HG02840 (cell line): ENCODE measurements around the gene C14orf180.
"Not testable (repeated sequence)": the region's sequence is repeated elsewhere in the genome, so short reads cannot be mapped to it uniquely, and the experiment has no call there.

Experiments
- ATAC-seq: cut with Tn5 transposase; IDR thresholded peaks from one replicate; pipeline ENCODE4 v1.9.1; 2021; ENCODE audit warnings: mild to moderate bottlenecking, moderate library complexity, moderate number of reproducible peaks; ENCODE audit not compliant: unreplicated experiment, low FRiP score

C14orf180 gene

DNA sequence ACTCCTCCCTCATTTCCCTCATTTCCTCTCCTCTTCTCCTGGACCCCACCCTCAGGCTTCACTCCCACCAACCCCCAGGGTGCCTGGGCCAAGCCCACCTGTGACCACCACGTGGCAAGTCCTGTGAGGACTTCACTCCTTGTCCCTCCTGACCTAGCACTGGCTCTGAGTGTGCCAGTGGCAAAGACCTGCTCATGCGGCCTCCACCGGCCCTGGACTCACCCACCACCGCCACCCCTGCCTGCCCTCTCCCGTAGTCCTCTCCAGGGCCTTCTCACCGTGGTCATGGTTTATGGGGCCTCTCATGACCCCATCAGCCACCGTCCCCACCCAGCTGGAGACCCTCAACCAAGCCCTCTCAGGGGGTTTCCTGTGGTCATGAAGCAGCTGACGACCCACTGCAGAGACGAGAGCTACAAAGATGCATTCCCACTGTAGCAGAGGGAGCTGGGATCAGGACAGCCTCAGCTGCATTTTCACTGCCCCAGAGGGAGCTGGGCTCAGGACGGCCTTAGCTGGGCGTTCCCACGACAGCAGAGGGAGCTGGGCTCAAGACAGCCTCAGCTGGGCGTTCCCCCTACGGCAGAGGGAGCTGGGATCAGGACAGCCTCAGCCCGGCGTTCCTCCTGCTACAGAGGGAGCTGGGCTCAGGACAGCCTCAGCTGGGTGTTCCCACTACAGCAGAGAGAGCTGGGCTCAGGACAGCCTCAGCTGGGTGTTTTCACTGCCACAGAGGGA is 3.2 kb upstream of the C14orf180 start:
- no peak for ATAC-seq

DNA sequence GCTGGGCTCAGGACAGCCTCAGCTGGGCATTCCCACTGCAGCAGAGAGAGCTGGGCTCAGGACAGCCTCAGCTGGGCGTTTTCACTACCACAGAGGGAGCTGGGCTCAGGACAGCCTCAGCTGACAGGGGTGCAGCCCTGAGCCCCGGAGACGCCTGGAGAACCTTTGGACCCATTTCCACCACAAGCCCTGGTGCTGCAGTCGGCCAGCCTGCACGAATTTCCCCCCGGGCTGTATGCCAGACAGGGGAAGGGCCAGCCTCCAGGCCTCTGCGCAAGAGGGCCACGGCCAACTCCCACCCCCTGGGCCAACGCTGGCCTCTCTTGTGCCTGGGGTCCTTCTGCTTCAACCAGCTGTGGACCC is 2.6 kb upstream of the C14orf180 start:
- no peak for ATAC-seq

DNA sequence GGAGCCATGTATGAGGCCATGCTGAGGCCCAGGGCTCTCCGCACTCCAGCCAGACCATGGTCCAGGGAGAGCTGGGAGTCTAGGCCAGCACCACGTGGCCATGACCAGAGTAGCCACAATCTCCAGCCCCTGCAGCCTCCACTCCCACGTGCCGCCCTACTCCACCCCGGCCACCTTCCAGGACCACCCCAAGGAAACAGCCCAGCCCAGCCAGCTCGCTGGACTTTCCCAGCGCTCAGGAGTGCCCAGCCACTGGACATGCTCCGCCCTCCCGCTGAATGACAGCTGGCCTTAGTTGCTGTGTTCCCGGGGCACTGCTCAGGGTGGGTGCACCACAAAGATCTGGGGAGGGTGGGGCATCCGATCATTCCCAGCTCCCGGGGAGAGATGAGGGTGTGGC is 2.1 kb upstream of the C14orf180 start:
- ATAC-seq = no peak

DNA sequence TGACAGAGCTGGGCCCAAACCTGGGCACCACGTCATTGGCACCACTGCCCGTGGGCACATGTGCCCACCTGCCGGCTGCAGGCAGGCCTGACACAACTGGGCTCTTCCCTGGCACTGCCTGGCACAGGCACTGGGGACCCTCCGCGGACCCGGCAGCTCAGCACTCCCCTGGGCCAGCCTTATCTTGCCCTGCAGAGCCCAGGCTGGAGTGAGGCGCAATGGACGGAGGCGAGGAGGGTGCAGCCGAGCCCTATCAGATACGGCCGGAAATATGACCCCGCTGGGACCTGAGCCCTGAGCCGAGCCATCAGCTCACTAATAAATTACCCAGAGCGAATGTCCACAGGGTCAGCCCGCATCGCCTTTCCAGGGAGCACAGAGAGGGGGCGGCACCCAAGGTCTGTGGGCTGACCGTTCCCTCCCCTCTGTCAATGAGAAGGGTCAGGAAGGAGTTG is 1.7 kb upstream of the C14orf180 start:
- no peak for ATAC-seq

DNA sequence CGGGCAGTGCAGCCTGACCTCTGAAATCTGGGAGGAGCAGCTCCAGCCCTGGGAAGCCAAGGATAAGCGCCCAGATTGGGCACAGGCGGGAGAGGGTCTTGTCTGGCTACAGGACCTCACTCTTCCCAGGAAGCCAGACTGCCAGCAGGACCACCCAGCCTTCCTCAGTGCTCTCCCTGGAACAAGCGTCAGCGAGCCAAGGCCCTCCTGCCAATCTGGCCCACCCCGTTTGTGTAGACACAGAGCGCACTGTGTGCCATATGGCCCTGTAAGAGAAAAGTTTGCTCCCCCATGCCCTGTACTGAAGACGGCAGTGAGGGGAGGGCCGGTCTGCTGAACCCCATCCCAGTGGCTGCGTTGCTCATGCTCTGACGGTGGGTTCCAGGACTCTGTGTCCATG is 1.2 kb upstream of the C14orf180 start:
- no peak for ATAC-seq

DNA sequence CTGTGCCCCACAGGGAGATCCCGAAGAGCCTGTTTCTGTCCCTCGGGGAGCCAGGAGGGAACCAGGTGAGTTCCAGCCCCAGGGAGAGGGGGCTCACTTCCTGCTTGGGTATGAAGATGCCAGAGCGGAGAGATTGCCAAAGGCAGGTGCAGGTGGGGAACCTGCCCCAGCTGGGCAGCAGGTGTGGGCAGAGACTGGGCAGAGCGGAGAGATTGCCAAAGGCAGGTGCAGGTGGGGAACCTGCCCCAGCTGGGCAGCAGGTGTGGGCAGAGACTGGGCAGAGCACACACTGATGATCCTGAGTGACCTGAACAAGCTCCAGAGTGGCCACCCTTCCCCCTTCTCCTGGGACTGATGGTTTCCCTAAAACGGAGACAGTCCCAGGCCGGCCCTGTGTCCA is 375 bp downstream of the C14orf180 start:
- ATAC-seq = not testable (repeated sequence)

DNA sequence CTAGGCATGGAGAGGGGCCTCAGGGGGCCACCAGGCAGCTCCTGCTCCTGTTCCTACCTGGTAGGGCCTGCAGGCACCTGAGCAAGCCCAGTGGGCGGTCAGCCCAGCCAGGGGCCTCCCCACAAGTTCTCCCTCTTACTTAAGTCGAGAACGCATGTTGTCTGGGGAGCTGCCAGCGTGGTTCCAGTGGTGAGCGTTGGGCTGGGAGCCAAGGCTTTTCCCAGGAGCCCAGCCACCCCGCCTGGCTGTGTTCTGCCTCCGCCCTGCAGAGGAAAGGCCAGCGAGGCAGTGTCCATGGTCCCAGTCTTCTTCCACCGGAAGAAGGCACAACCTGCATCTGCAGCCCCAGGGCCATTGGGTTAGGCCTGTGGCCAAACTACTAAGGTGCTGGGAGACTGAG is 1.4 kb downstream of the C14orf180 start:
- no peak for ATAC-seq

DNA sequence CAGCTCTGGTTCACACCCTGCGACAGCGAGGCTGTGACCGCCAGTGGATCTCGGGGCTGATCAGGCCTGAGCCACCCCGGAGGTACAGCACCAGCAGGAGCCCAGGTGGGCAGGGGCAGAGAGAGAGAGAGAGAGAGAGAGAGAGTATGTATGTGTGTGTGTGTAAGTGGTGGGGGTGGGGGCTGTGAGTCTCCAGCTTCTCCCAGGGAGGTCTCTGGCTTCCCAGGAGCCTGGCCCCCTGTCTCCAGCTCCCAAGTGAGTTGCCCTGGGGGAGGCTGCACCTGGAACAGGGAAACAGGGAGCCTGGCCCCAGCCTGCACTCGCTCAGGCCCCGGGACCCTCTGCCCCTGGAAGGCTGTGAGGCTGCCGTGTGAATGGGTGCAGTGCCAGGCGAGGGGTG is 2.0 kb downstream of the C14orf180 start:
- no peak for ATAC-seq

DNA sequence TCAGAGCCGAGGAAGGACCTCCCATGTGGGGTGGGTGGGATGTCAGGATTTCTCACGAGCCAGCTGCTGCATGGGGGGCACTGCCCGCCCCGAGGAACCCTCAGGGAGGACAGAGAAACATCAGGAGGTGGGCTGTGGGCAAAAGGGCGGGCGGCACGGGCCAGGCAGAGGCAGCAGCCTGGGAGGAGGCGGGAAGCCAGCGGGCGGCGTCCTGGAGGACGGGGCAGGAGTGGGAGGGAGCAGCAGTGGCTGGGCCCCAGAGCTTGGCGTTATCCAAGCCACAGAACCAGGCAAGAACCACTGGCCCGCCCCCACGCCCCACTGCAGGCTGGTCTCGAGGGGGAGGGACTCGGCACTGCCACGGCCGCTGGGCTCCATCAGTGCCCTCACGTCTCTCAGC is 2.4 kb downstream of the C14orf180 start:
- no peak for ATAC-seq

DNA sequence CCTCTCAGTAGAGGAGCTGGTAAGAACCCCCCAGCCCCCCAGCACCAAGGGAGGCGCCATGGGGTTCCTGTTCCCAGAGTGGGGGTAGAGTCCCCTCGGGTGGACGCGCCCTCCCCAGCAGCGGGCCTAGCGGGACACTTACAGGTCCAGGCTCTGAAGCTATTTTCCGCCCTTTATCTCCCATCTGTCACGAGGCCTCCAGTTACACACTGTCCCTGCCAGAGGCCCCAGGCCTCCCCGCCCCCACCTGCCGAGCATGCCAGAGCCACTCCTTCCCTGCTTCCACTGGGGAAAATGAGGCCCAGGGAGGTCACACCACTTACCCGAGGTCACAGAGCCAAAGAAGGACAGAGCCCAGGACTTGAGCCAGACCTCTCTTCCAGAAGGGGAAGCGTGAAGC is 3.1 kb downstream of the C14orf180 start:
- ATAC-seq = no peak

DNA sequence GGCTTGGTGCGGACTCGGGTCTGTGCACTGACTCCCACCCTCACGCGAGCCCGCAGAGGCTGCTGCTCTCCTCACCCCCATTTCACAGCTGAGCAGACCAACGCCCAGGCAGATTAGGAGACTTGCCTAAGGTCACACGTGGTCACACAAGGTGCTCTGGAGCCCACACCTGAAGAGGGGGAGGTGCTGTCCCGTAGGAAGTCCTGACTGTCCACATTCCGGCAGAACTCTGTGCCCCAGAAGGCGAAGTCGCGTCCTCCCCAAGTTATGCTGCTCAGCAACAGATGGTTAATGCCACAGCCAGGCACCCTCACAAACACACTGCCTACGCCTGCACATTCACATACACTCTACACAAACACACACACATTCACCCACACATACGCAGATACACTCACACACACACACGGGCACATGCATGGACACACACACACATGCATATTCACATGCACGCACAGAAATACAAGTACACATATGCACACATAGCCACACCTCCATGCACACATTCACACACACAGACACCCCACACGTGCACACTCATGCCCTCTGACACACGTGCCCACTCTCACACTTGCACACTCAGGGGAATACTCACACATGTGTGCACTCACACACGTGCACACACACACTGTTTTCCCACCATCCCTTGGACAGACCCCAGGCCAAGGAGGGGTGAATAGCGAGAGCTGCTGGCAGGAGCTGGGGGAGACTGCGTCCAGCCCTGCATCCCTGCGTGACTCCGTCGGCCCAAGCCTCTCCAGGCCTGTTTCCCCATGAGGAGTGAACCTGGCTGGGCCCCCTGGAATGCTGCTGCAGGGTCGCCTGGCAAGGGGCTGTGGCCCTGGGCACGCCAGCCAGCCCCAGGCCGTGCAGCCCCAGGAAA is 4.1 kb downstream of the C14orf180 start:
- no peak for ATAC-seq

DNA sequence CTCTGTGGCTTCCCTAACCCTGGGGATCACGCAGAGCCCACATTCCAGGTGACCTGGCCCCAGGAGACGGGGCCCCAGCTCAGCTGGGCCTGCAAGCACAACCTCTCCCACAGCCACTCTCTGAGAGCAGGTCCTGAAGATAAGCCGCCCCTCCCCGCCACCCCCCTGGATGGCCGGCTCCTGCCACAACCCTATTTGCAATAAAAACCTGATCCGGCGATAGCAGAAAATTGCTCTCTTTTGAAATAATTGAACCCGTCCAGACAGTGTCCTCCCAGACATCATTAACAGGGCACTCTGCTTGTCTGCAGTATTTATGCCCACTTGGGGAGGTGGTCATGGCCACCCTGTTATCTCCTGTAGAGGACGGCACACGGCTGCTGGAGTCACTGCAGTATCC is 5.0 kb downstream of the C14orf180 start:
- no peak for ATAC-seq

DNA sequence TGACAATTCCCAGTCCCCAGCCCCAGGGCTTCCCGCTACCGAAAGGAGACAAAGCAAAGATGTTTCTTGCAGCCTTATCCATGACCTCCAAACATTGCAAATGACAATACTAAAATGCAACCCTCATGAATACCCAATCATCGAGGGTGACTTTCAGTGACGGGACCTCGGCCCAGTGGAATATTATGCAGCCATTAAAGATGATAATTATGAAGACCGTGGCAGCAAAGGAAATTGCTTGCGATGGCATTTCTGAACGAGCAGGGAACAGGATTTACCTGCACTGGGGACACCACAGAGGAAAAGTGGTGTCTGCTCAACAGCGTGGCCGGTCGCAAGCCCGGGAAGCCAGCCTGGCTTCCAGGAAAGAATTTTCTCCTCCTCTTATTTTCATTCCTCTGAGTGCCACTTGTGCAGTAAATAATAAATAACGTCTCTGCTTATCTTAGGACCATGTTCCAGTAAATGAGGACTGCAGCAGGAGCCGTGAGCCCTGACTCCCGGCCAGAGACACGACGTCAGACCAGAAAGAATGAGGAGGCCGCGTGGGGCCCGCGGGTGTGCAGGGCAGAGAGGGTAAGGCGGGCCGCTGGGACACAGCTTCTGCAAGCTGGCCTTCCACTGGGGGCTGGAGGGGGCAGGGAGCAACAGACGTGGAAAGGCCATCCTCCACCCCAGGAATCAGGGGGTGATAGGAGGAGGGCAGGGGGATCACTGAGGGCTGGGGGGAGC is 6.6 kb downstream of the C14orf180 start:
- ATAC-seq = no peak

DNA sequence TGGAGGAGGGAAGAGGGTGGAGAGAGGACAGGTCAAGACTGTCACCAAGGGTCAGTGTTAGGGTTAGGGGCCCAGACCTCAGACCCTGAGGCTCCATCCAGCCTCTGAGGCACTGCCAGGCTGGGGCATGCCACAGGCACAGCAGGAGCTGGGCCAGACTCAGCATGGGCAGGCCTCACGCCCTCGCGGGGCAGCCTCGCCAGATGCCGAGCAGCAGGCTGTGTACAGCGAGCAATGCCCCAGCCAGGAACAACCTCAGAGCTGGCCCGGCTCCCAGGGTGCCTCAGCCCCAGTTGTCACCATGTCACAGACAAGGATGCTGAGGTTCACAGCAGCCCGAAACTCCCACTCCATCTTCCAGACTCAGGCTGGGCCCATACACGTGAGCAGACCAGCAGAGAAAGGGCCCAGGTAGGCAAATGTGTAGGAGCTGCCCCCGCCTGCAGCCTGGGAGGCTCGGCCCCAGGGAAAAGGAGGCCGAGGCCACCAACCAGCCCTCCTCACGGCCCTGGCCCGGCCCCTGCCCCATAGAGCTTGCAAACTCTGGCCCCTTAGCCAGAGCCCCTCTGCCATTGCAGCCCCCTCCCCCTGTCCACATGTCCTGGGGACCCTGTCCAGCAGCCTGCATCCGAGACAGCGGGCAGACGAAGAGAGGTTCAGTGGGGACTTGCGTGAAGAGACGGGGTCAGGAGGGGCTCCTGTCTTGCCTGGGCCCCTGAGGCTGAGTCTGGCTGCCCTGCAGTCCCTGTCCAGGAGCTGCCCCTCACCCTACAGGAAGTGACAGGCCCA is 7.5 kb downstream of the C14orf180 start:
- ATAC-seq = no peak

DNA sequence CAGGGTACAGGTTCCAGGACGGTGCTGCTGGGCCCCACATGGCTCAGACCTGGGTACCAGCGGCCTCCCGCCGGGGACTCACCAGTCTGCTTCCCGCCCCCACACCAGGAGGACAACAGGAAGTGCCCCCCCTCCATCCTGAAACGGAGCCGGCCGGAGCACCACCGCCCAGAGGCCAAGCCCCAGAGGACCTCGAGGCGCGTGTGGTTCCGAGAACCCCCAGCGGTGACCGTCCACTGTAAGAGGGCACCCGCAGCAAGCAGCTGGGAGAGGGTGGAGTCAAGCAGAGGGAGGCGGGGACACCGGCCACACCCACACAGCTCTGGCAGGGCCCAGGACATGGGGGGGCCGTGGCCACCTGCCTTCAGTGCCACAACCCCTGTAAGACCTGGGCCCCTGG is 8.1 kb downstream of the C14orf180 start:
- no peak for ATAC-seq

DNA sequence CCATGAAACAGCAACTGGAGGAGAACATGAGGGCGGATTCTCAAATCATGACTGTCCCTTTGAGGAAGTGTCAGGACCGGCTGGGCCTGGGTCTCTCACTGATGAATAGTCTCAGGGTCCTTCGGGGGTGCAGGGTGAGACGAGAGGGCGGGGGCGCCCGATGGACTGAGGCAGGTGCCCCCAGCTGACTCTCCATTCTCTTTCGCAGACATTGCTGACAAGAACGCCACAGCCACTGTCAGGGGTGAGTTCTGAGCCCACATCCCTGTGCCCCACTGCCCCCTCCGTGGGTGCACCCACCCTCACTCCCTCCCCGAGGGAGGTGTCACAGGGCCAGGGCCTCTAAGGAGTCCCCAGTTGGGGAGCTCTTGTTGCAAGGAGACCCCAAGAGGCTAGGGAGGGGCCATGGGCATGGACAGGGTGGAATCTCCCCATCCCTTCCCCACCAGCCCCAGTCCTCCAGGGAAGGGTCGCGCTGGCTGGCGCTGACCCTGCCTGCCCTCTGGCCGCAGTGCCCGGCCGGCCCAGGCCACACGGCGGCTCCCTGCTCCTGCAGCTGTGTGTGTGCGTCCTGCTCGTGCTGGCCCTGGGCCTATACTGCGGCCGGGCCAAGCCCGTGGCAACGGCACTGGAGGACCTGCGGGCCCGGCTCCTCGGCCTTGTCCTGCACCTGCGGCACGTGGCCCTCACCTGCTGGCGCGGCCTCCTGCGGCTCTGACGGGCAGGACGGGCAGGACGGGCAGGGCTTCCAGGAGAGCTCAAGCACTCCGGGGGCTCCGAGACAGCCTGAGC is 8.7 kb downstream of the C14orf180 start:
- no peak for ATAC-seq

DNA sequence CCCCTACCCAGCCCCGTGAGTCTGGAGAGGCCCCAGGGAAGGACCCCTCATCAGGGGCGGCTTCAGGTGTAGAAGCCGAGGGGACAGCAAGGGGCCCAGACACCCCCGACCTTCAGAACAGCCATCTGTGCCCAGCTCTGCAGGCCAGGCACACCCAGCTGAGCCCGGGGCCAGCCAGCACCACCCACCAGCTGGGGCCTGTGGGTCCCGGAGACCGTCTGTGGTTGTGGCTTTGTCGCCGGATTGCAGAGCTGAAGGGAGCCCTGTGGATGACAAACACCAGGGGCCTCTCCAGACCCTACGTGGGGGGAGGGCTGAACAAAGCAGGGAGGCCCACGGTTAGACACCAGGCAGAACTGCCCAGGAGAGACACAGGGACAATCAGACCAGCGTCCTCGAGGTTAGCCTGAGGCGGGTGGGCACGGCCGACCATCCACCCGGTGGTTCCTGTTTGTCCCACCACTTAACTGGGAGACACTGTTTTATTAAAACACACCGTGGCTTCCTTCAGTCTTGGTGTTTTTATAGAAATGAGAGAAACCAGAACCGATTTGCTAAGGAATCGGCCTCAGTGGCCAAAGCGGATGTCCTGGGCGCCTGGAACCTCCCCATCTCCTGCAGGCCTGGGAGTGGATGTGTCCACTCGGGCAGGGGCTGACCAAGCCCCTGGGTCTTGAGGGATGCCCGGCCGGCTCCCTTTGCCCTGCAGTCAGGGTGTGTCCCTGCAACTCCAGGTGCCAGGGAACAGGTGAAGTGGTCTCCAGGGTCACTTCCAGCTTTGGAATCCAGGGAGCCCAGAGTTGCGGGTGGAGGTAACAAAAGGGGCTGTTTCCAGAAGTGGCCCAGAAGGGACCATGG is 10.0 kb downstream of the C14orf180 start:
- no peak for ATAC-seq

DNA sequence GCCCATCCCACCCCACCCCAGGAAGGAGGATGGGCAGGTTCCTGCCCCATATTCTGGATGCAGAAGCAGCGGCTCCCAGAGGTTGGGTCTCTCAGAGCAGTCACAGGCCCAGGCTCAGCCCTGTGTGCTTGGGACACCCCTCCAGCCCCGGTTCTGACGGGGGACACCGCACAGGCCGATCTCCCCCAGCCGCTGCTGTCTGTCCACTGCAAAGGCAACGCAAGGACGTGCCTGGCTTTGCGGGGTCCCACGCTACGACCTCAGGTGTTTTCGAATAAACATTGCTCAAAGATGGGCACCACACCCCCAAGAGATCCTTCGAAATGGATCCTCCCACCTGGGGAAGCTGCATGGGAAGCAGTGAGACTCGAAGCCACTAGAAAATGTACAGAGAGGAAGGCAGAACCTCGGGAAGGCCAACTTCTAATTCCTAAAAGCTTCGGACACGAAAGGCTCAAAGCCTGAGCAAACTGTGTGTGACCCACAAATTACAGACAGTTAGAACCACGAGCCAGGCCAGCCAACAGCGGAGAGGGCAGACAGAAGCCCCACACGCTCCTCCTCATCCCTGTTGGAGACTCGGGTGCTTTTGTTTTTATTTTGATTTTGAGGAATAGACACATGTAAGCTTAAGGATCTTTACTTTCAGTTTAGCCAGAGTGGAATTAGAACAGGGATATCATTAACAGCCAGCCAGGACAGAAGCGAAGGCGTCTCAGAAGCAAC is 10.8 kb downstream of the C14orf180 start:
- no peak for ATAC-seq
